Tibial nerve (tissue), 3 donors: ENCODE measurements around the gene GPX2.

Source experiments
- EP300 ChIP-seq, 2 donors: sonication (generic); formaldehyde crosslinking; IDR thresholded peaks; one replicate each; pipeline ENCODE4 v1.6.1; 2017; ENCODE audit warnings: antibody characterized with exemption in 2 of 2, mild to moderate bottlenecking in 1 of 2
- POLR2A ChIP-seq, 2 donors: fragments of 450-650 bp; IDR thresholded peaks; one replicate each; pipeline ENCODE4 v1.6.1; 2017; ENCODE audit warnings: antibody characterized with exemption in 2 of 2, mild to moderate bottlenecking in 2 of 2, moderate library complexity in 2 of 2

- no peak for TF ChIP-seq EP300 (IDR thresholded peaks at IDR 0.05)
- TF ChIP-seq POLR2A (IDR thresholded peaks at IDR 0.05) = no peak
Observed at GRCh38 chr14:64946310-64947045, 3.9 kb upstream of the GPX2 start.
